TTC549 (cell line): ENCODE results near the gene VAMP5.

ENCODE experiments used
- FAIRE-seq: peaks from 2 replicates; lab custom pipeline; 2012; peaks lifted over from hg19 to GRCh38; lab: Jason Lieb, UNC

VAMP5 gene

DNA sequence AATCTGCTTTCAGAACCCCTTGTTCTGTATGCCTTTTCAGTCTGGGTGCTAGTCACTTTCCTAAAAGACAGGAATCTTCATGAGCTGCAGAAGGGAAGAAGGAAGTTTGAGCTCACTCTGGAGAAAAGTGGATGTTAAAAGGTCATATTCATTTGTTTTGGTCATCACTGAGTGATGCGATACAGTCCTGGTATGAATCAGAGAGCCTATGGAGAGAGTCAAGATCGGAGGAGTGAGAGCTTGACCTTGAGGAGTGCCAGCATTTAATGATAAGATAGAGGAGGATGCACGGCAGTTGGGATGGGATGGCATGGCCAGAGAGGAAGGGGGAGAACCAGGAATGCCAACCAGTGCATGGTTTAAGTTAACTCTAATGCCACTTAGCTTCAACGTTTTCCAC lies 51.4 kb downstream of the VAMP5 start:
- no peak for FAIRE-seq

DNA sequence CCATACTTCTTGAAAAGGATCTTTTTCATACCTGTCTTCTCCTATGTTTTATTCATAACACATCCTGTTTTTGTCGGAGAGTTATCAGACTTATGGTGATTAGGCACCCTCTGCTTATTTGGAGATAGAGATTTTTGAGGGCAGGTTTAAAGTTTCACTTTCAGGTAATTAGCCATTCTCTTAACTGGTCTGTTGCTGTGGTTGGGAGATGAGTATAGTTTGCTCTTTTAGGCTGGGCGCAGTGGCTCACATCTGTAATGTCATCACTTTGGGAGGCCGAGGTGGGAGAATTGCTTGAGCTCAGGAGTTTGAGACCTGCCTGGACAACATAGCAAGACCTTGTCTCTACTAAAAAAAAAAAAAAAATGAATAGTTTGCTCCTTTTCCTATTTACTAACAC lies 58.5 kb downstream of the VAMP5 start:
- FAIRE-seq, result no peak
